BLaER1 (cell line): Measurements from ENCODE around the gene SLC44A4.
"Not testable (repeated sequence)": the region's sequence is repeated elsewhere in the genome, so short reads cannot be mapped to it uniquely, and the experiment has no call there.

Experiments
- H3K27ac ChIP-seq: shearing (Covaris generic); formaldehyde crosslinking; 2 replicates; pipeline ENCODE4 v1.8.1; 2022
- H3K27me3 ChIP-seq: shearing (Covaris generic); formaldehyde crosslinking; 2 replicates; pipeline ENCODE4 v1.8.1; 2022
- H3K36me3 ChIP-seq: shearing (Covaris generic); formaldehyde crosslinking; 2 replicates; pipeline ENCODE4 v1.8.1; 2022
- H3K4me1 ChIP-seq: shearing (Covaris generic); formaldehyde crosslinking; 2 replicates; pipeline ENCODE4 v1.8.1; 2022
- H3K4me2 ChIP-seq: shearing (Covaris generic); formaldehyde crosslinking; 2 replicates; pipeline ENCODE4 v1.8.1; 2022
- H3K4me3 ChIP-seq: shearing (Covaris generic); formaldehyde crosslinking; 2 replicates; pipeline ENCODE4 v1.8.1; 2022
- H3K9ac ChIP-seq: shearing (Covaris generic); formaldehyde crosslinking; 2 replicates; pipeline ENCODE4 v1.8.1; 2022
- H3K9me3 ChIP-seq: shearing (Covaris generic); formaldehyde crosslinking; 2 replicates; pipeline ENCODE4 v1.8.1; 2022
- H4K20me1 ChIP-seq: shearing (Covaris generic); formaldehyde crosslinking; 2 replicates; pipeline ENCODE4 v1.8.1; 2022
- Cebpa-rat ChIP-seq: shearing (Covaris generic); IDR thresholded peaks from 2 replicates; pipeline ENCODE4 v1.8.1; 2022

Gene SLC44A4

DNA sequence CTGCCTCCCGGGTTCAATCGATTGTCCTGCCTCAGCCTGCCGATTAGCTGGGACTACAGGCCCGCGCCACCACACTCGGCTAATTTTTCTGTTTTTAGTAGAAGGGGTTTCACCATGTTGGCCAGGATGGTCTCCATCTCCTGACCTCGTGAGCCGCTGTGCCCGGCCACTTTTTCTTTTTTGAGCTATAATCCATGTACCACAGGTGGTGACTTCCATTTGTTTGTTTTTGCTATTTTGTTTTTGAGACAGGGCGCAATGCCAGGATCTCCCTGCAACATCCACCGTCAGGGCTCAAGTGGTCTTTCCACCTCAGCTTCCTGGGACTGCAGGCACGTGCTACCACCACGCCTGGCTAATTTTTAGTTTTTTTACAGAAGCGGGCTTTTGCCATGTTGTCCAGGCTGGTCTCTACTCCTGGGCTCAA lies 42.7 kb downstream of the SLC44A4 start:
- Histone ChIP-seq H3K36me3 (peaks cover 52% of the 10 kb centered on the region), H3K27me3 (no peaks in the 10 kb centered on the region), H3K4me3 (peak overlapping the region; percentile 83), H3K9me3 (no peaks in the 10 kb centered on the region), H3K4me1 (peaks cover 62% of the 10 kb centered on the region), H3K9ac (peak overlapping the region; percentile 97), H4K20me1 (peaks cover 57% of the 10 kb centered on the region), H3K27ac (peak overlapping the region; percentile 98), H3K4me2 (peak overlapping the region; percentile 96)
- TF ChIP-seq Cebpa-rat = no peak

DNA sequence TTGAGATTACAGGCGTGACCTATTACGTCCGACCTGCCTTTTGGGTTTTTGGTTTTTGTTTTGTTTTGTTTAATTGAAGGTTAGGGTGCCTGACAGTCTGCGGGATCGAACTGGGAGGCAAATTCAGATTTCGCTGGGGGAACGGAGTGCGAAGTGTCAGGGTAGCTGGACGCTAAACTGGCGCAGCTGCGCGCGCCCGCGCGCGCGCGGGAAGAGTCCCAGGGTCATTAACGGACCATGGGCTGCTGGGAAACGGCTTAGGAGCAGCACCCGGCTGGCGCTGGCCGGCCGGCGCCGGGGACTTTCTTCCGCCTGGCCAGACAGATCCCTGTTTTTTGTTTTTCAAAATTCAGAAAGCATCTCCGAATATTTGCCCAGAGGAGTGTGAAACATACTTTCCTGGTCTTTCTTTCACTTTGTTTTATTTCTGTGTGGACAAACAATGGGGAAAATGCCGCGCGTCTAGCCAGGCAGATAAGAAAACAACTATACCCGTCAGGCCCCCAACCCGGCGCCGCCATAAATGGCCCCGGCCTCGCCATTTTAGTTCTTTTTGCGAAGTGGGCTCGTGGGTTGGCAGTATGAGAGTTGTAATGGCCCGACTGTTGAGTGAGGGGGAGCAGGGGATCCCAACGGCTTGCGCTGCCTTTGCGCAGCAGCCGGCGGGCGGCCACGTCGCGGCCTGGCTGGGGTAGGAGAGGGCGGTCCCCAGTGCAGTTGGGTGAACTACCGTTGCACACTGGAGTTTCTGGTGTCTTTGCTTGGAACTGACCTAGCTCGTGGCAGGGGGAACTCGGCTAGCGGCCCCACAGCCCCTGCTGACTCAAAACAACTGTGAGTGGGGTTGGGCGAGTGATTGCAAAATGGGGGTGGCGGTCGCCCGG lies 44.2 kb downstream of the SLC44A4 start:
- peak overlapping the region; percentile 98 for H3K27ac ChIP-seq
- H3K9me3 ChIP-seq = no peaks in the 10 kb centered on the region
- H3K4me3 ChIP-seq = peak overlapping the region; percentile 83
- H3K36me3 ChIP-seq = peaks cover 38% of the 10 kb centered on the region
- no peaks in the 10 kb centered on the region for H3K27me3 ChIP-seq
- TF ChIP-seq Cebpa-rat = no peak
- H3K4me2 ChIP-seq = peak overlapping the region; percentile 96
- H4K20me1 ChIP-seq = peaks cover 42% of the 10 kb centered on the region
- peaks cover 65% of the 10 kb centered on the region for H3K4me1 ChIP-seq
- peak overlapping the region; percentile 97 for H3K9ac ChIP-seq

GRCh38 chr6:31831350-31832215 lies 47.2 kb downstream of the SLC44A4 start:
- H3K27ac ChIP-seq = no peak overlapping the region; the same call in none of the 2 replicates

DNA sequence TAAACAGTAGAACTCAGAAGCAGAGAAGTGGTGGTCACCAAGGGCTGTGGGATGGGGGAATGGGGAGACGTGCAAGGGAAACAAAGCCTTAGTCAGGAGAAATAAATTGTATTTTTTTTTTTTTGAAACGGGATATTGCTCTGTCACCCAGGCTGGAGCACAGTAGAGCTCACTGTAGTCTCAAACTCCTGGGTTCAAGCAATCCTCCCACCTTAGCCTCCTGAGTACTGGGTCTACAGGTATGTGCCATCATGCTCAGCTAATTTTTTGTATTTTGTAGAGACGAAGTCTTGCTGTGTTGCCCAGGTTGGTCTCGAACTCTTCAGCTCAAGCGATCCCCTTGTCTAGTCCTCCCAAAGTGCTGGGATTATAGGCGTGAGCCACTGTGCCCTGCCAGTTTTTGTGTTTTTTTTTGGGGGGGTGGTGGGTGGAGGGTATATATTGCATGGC lies 47.9 kb downstream of the SLC44A4 start:
- Histone ChIP-seq H3K4me2 (peak overlapping the region; percentile 96), H3K4me3 (peak overlapping the region; percentile 73), H3K9ac (peak overlapping the region; percentile 79), H4K20me1 (peaks cover 5% of the 10 kb centered on the region), H3K9me3 (no peaks in the 10 kb centered on the region), H3K4me1 (peaks cover 45% of the 10 kb centered on the region), H3K27me3 (no peaks in the 10 kb centered on the region), H3K27ac (peak overlapping the region; percentile 72), H3K36me3 (peaks cover under 1% of the 10 kb centered on the region; the same call in 1 of the 2 replicates)
- TF ChIP-seq Cebpa-rat = no peak

More at GRCh38 chr6:31831350-31832215, 47.2 kb downstream of the SLC44A4 start:
- Histone ChIP-seq H3K9ac (peak overlapping the region; percentile 79), H3K9me3 (no peaks in the 10 kb centered on the region), H3K4me3 (peak overlapping the region; percentile 73), H4K20me1 (peaks cover 12% of the 10 kb centered on the region), H3K4me2 (peak overlapping the region; percentile 96), H3K4me1 (peaks cover 39% of the 10 kb centered on the region), H3K36me3 (peaks cover 7% of the 10 kb centered on the region), H3K27me3 (no peaks in the 10 kb centered on the region)
- no peak for TF ChIP-seq Cebpa-rat

DNA sequence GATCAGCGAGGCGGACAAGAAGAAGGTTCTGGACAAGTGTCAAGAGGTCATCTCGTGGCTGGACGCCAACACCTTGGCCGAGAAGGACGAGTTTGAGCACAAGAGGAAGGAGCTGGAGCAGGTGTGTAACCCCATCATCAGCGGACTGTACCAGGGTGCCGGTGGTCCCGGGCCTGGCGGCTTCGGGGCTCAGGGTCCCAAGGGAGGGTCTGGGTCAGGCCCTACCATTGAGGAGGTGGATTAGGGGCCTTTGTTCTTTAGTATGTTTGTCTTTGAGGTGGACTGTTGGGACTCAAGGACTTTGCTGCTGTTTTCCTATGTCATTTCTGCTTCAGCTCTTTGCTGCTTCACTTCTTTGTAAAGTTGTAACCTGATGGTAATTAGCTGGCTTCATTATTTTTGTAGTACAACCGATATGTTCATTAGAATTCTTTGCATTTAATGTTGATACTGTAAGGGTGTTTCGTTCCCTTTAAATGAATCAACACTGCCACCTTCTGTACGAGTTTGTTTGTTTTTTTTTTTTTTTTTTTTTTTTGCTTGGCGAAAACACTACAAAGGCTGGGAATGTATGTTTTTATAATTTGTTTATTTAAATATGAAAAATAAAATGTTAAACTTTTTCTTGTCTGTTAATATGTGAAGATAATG lies 49.0 kb downstream of the SLC44A4 start:
- H3K9me3 ChIP-seq = no peaks in the 10 kb centered on the region
- peak overlapping the region; percentile 96 for H3K4me2 ChIP-seq
- peak overlapping the region; percentile 79 for H3K9ac ChIP-seq
- no peaks in the 10 kb centered on the region for H4K20me1 ChIP-seq
- peak overlapping the region; percentile 72 for H3K27ac ChIP-seq
- H3K4me1 ChIP-seq = peaks cover 49% of the 10 kb centered on the region
- peak overlapping the region; percentile 73 for H3K4me3 ChIP-seq
- TF ChIP-seq Cebpa-rat = no peak
- H3K36me3 ChIP-seq = no peaks in the 10 kb centered on the region
- H3K27me3 ChIP-seq = no peaks in the 10 kb centered on the region

- Histone ChIP-seq H3K4me1 (peaks cover 48% of the 10 kb centered on the region), H3K27ac (peak within 1 kb of the TSS; percentile 91), H3K4me3 (peak within 1 kb of the TSS; percentile 75), H3K27me3 (no peaks in the 10 kb centered on the region), H4K20me1 (no peaks in the 10 kb centered on the region), H3K36me3 (no peaks in the 10 kb centered on the region), H3K9ac (peak within 1 kb of the TSS; percentile 79), H3K4me2 (peak within 1 kb of the TSS; percentile 96), H3K9me3 (no peaks in the 10 kb centered on the region)
- no peak for TF ChIP-seq Cebpa-rat
Observed at GRCh38 chr6:31827286-31828079, 51.3 kb downstream of the SLC44A4 start, which contains the start of gene HSPA1B. Gene HSPA1B (plus strand): TSS chr6:31827738. CDS start chr6:31827951, 213 bp downstream.

DNA sequence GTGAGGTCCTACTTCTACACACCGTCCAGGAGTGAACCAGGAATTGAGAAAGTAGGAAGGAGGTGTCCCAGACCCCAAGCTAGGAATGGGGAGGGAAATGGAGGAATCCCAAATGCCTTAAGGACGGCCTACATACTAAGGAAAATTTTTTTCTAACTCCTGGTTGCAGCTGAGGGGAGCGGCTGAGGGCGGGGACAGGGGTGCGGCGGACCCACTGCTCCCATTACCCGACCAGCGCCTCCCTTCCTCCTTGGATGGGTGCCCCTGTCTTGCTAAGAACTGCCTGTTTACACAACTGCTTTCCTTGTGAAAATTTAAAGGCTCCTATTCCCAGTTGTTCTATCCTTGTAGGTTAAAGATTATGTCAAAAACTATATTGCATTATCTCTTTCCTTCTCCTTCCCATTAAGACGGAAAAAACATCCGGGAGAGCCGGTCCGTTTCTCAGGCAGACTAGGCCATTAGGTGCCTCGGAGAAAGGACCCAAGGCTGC lies 52.0 kb downstream of the SLC44A4 start:
- H3K4me3 ChIP-seq = peak overlapping the region; percentile 75
- H3K36me3 ChIP-seq = no peaks in the 10 kb centered on the region
- H3K9me3 ChIP-seq = no peaks in the 10 kb centered on the region
- peak overlapping the region; percentile 79 for H3K9ac ChIP-seq
- H3K4me2 ChIP-seq = peak overlapping the region; percentile 96
- H3K27ac ChIP-seq = peak overlapping the region; percentile 91
- H3K4me1 ChIP-seq = peaks cover 45% of the 10 kb centered on the region
- no peak for TF ChIP-seq Cebpa-rat
- no peaks in the 10 kb centered on the region for H3K27me3 ChIP-seq
- no peaks in the 10 kb centered on the region for H4K20me1 ChIP-seq

- TF ChIP-seq Cebpa-rat = no peak
- H3K9ac ChIP-seq = no peak overlapping the region
- no peak overlapping the region for H3K27ac ChIP-seq
- no peaks in the 10 kb centered on the region for H3K9me3 ChIP-seq
- no peaks in the 10 kb centered on the region for H3K36me3 ChIP-seq
- no peak overlapping the region for H3K4me3 ChIP-seq
- peak overlapping the region; percentile 96 for H3K4me2 ChIP-seq
- no peaks in the 10 kb centered on the region for H4K20me1 ChIP-seq
- H3K27me3 ChIP-seq = no peaks in the 10 kb centered on the region
- H3K4me1 ChIP-seq = peaks cover 43% of the 10 kb centered on the region
Observed at GRCh38 chr6:31825553-31825952, 53.2 kb downstream of the SLC44A4 start.

GRCh38 chr6:31823592-31824196 lies 55.1 kb downstream of the SLC44A4 start:
- not testable (repeated sequence) for H3K27ac ChIP-seq, H4K20me1 ChIP-seq, H3K36me3 ChIP-seq, H3K27me3 ChIP-seq, H3K9me3 ChIP-seq, H3K4me2 ChIP-seq, H3K4me3 ChIP-seq, H3K9ac ChIP-seq
- peaks cover 45% of the 10 kb centered on the region for H3K4me1 ChIP-seq
